Adrenal gland (tissue), 12 donors: Measurements from ENCODE around the gene CCDC167. TPM values are rescaled to one million over a fixed set of nuclear protein-coding genes. Genes with fewer than 3 reads are reported as not detected.

ENCODE experiments used
- DNase-seq, 7 donors: peaks; one replicate each; pipeline ENCODE4 v3.0.0-alpha.2; 2019 to 2020
- H3K27ac ChIP-seq, 5 donors: fragments of 200-600 bp; sonication (generic) in 4 of 5; 1 replicate in 3 of 5; 2 replicates in 2 of 5; pipeline versions ENCODE4 v1.5.1 to v1.8.0; 2016 to 2020; ENCODE audit warnings: mild to moderate bottlenecking in 1 of 5
- H3K27me3 ChIP-seq: fragments of 200-600 bp; 2 replicates; pipeline ENCODE4 v1.8.0; 2021
- H3K36me3 ChIP-seq, 2 donors: fragments of 200-600 bp; replicated peaks in 1 of 2; 1 replicate in 1 of 2; 2 replicates in 1 of 2; pipeline versions ENCODE4 v1.5.1 to v1.8.0; 2018 to 2022
- H3K4me1 ChIP-seq, 2 donors: fragments of 200-600 bp; replicated peaks in 1 of 2; 1 replicate in 1 of 2; 2 replicates in 1 of 2; pipeline versions ENCODE4 v1.5.1 to v1.8.0; 2018 to 2021
- H3K4me3 ChIP-seq, 4 donors: fragments of 200-600 bp; sonication (generic) in 3 of 4; one replicate each; pipeline ENCODE4 v1.5.1; 2016 to 2018
- H3K9me3 ChIP-seq, 3 donors: fragments of 200-600 bp; sonication (generic) in 1 of 3; replicated peaks in 1 of 3; 1 replicate in 2 of 3; 2 replicates in 1 of 3; pipeline versions ENCODE4 v1.5.1 to v1.8.0; 2016 to 2021
- CTCF ChIP-seq, 6 experiments: fragments of 450-650 bp in 4 of 6; fragments of 200-600 bp in 2 of 6; sonication (generic) in 1 of 6; IDR thresholded peaks; 1 replicate in 5 of 6; 2 replicates in 1 of 6; pipeline versions ENCODE4 v1.5.1 to v1.8.0; 2016 to 2021; ENCODE audit warnings: antibody characterized with exemption in 6 of 6, mild to moderate bottlenecking in 2 of 6, moderate library complexity in 1 of 6
- POLR2A ChIP-seq, 2 donors: fragments of 450-650 bp; IDR thresholded peaks; one replicate each; pipeline ENCODE4 v1.6.1; 2017; ENCODE audit warnings: antibody characterized with exemption in 2 of 2, mild to moderate bottlenecking in 2 of 2, moderate library complexity in 1 of 2
- WGBS, 4 donors: extraction: QIAGEN DNeasy Blood & Tissue Kit in 2 of 4; methylation state at CpG; one replicate each; pipeline versions ENCODE4 v1.1.5 to v1.1.7; 2013 to 2017; 5-methylcytosine and 5-hydroxymethylcytosine counted together
- intact Hi-C, 2 donors: fragments of 100-400 bp; cut with DNase I; formaldehyde crosslinking; loops; one replicate each; pipeline versions ENCODE4 v1.14.1 to v1.15.0; 2022 to 2023
- polyA plus RNA-seq, 3 donors: library from polyadenylated mRNA; stranded (reverse); fragments of 200-250 nt in 2 of 3; fragments of 350-450 nt in 1 of 3; fragmentation: Illumina TruSeq in 1 of 3; extraction: RNeasy Lipid Tissue Mini Kit (QIAGEN cat#74804) in 1 of 3; gene quantifications; one replicate each; pipeline ENCODE4 v1.2.3, GENCODE V29; 2013 to 2014
- total RNA-seq, 9 donors: library from RNA; depleted of rRNA in 4 of 9; stranded (reverse); fragments of >200 nt in 4 of 9; fragments of 120-200 nt in 1 of 9; fragmentation: NEBNext Ultra II Directional in 1 of 9; extraction: Animal tissue kit (Norgen Biotek cat#: 25700) in 1 of 9; gene quantifications; one replicate each; pipeline versions ENCODE4 v1.1.0 to v1.2.4, GENCODE V29; 2013 to 2023
- donor health status: healthy with polysubstance abuse.
- donor health status: Bipolar disorder and iron deficiency.
- donor health status: DM: yes; HTN: yes; CAD: no.
- donor health status: DM: no; HTN: no; CAD: no.
- donor health status: DM: no; HTN: no; CAD: no.
- donor health status: DM: yes; HTN: yes; CAD: no.

The CCDC167 gene
- total and polyA plus RNA-seq, 12 donors = 14.4 to 69.2 (median 20.9) TPM

- Histone ChIP-seq H3K4me3 (no peak overlapping the region), H3K27ac (no peak overlapping the region), H3K4me1 (peaks cover 4 to 11% of the 10 kb centered on the region in 2 donors), H3K9me3 (no peaks in the 10 kb centered on the region), H3K36me3 (no peaks in the 10 kb centered on the region), H3K27me3 (peaks cover 25% of the 10 kb centered on the region)
- DNase-seq = no peak
- no peak for TF ChIP-seq CTCF (IDR thresholded peaks at IDR 0.05)
- TF ChIP-seq POLR2A (IDR thresholded peaks at IDR 0.05) = no peak
- intact Hi-C loops = no loop called here
- 41 to 53% (median 45%) methylated on average over 3 to 5 of the region's 5 CpGs for WGBS, 4 donors
Observed at GRCh38 chr6:37535428-37535758, 35.7 kb upstream of the CCDC167 start.

DNA sequence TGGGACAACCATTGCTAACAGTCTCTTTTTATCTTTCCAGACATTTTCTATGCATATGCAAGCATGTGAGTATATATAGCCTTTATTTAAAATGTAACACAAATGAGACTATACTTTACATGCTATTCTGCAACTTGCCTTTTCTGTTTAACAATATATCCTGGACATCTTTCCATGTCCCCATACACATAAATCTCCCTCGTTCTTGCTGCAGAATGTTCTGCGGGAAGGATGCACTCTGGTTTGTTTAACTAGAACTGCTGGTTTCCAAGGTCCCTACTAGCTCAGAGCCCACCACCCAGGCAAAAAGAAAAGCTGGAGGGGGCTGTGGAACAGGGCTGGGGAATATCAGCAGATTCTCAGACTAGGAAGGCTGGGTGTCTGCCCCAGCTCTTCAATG lies 35.2 kb upstream of the CCDC167 start:
- WGBS, 4 donors = 68 to 90% (median 75%) methylated on average over 2 of the region's 2 CpGs
- Histone ChIP-seq H3K4me3 (no peak overlapping the region), H3K36me3 (no peaks in the 10 kb centered on the region), H3K27ac (no peak overlapping the region), H3K4me1 (peaks cover 4 to 11% of the 10 kb centered on the region in 2 donors), H3K9me3 (no peaks in the 10 kb centered on the region), H3K27me3 (peaks cover 25% of the 10 kb centered on the region)
- no peak for TF ChIP-seq CTCF (IDR thresholded peaks at IDR 0.05)
- TF ChIP-seq POLR2A (IDR thresholded peaks at IDR 0.05) = no peak
- intact Hi-C loops = no loop called here
- DNase-seq = no peak

GRCh38 chr6:37532122-37532521 lies 32.4 kb upstream of the CCDC167 start:
- intact Hi-C loops = no loop called here
- TF ChIP-seq POLR2A (IDR thresholded peaks at IDR 0.05) (no peak), CTCF (IDR thresholded peaks at IDR 0.05) (no peak)
- no peak overlapping the region for H3K27ac ChIP-seq
- DNase-seq = no peak
- no peaks in the 10 kb centered on the region for H3K9me3 ChIP-seq
- 69 to 100% (median 88%) methylated on average over 3 of the region's 3 CpGs for WGBS, 4 donors
- peaks cover 25% of the 10 kb centered on the region for H3K27me3 ChIP-seq
- no peaks in the 10 kb centered on the region for H3K36me3 ChIP-seq
- peaks cover 4 to 11% of the 10 kb centered on the region in 2 donors for H3K4me1 ChIP-seq
- no peak overlapping the region for H3K4me3 ChIP-seq

DNA sequence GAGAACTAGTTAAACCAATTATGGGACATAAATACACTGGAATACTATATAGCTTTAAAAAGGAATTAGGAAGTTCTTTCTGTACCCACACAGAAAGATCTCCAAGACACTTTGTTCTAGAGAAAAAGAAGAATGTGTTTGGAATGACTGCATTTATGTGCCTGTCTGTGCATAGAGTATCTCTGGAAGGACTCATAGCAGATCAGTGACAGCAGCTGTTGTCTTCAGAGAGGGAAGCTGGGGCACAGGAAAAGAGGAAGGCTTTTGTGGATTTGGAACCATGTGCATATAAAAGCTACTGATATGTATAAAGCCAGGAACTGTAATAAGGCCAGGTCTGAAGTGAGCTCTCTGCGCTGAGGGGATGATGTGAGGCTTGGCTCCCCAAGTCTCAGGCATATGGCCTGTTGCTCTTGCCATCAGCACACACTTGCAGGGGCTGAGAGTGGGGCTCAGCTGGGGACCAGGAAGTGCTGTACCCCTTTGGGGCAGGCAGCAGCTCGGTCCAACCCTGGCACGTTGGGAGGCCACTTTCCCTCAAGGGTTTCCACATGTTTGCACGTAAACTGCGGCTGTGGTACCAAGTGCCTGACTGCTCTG lies 31.8 kb upstream of the CCDC167 start:
- intact Hi-C loops = no loop called here
- DNase-seq = no peak
- Histone ChIP-seq H3K9me3 (no peaks in the 10 kb centered on the region), H3K4me3 (no peak overlapping the region), H3K27me3 (peaks cover 23% of the 10 kb centered on the region), H3K27ac (no peak overlapping the region), H3K36me3 (no peaks in the 10 kb centered on the region), H3K4me1 (peaks cover 4 to 11% of the 10 kb centered on the region in 2 donors)
- 79 to 86% (median 83%) methylated on average over 5 of the region's 5 CpGs for WGBS, 4 donors
- TF ChIP-seq CTCF (IDR thresholded peaks at IDR 0.05) (no peak), POLR2A (IDR thresholded peaks at IDR 0.05) (no peak)
